GM12878 (cell line): Measurements from ENCODE around the gene ZNF775. TPM values are rescaled to one million over a fixed set of nuclear protein-coding genes. Genes with fewer than 3 reads are reported as not detected.

Experiments
- ATAC-seq: fragments of 200-7000 bp; cut with Tn5 transposase; 3 replicates; pipeline ENCODE4 v1.9.1; 2020; ENCODE audit warnings: mild to moderate bottlenecking, moderate library complexity
- BruUV-seq: library from RNA; stranded (reverse); fragments of 400-500 nt; replicated peaks from 2 replicates; lab custom pipeline; 2021; lab: Mats Ljungman, UMichigan
- CTCF ChIA-PET: fragments of 300-600 bp; sonication (Branson Sonifier 250); formaldehyde crosslinking; extraction: SDS; loops from one replicate; lab custom pipeline; 2021; ENCODE audit warnings: inconsistent platforms; lab: Yijun Ruan, JAX
- POLR2A ChIA-PET: fragments of 350-600 bp; formaldehyde crosslinking; extraction: SDS; loops from one replicate; lab custom pipeline; 2021; ENCODE audit warnings: inconsistent platforms; lab: Charles Lee
- RAD21 ChIA-PET: fragments of 300-600 bp; sonication (Branson Sonifier 250); formaldehyde crosslinking; loops from one replicate; lab custom pipeline; 2023; ENCODE audit warnings: antibody characterized with exemption; ENCODE audit not compliant: unreplicated experiment; lab: Charles Lee
- SMC1A ChIA-PET: fragments of 300-600 bp; sonication (Branson Sonifier 250); formaldehyde crosslinking; loops from one replicate; lab custom pipeline; 2023; ENCODE audit not compliant: unreplicated experiment, uncharacterized antibody; lab: Charles Lee
- DNase-seq: peaks from one replicate; pipeline ENCODE4 v3.0.0-alpha.2; 2011; ENCODE audit warnings: low read depth, low spot score
- FAIRE-seq: peaks from 3 replicates; lab custom pipeline; 2011; peaks lifted over from hg19 to GRCh38; lab: Jason Lieb, UNC
- H2AFZ ChIP-seq: 2 replicates; pipeline ENCODE4 v1.6.0; 2011; ENCODE audit warnings: low read depth, low read length, control low read depth; ENCODE audit not compliant: control insufficient read depth
- H3K27ac ChIP-seq: 2 replicates; pipeline ENCODE4 v1.5.1; 2011; ENCODE audit warnings: control low read depth; ENCODE audit not compliant: control insufficient read depth, insufficient read depth
- H3K27me3 ChIP-seq, 2 experiments: replicated peaks in 1 of 2; 2 replicates each; pipeline versions ENCODE4 v1.6.0 to v1.6.1; 2011; ENCODE audit warnings: low read length in 1 of 2; ENCODE audit not compliant: control insufficient read depth in 2 of 2, insufficient read depth in 2 of 2
- H3K36me3 ChIP-seq, 2 experiments: 2 replicates each; pipeline ENCODE4 v1.5.1; 2011; ENCODE audit warnings: low read length in 1 of 2; ENCODE audit not compliant: control insufficient read depth in 2 of 2, insufficient read depth in 2 of 2
- H3K4me1 ChIP-seq: 2 replicates; pipeline ENCODE4 v1.6.1; 2011; ENCODE audit warnings: mild to moderate bottlenecking, low read length, moderate library complexity, mixed read lengths; ENCODE audit not compliant: control insufficient read depth, insufficient read depth
- H3K4me2 ChIP-seq: 2 replicates; pipeline ENCODE4 v1.6.0; 2011; ENCODE audit warnings: control low read depth; ENCODE audit not compliant: control insufficient read depth, insufficient read depth
- H3K4me3 ChIP-seq: fragments of 200-600 bp; sonication (generic); 2 replicates; pipeline ENCODE4 v1.5.1; 2016
- H3K79me2 ChIP-seq: 2 replicates; pipeline ENCODE4 v1.6.0; 2011; ENCODE audit warnings: low read length; ENCODE audit not compliant: control insufficient read depth, insufficient read depth
- H3K9ac ChIP-seq: 2 replicates; pipeline ENCODE4 v1.8.0; 2011; ENCODE audit warnings: low read length, control low read depth, mixed read lengths; ENCODE audit not compliant: control insufficient read depth, insufficient read depth
- H3K9me3 ChIP-seq: replicated peaks from 3 replicates; pipeline ENCODE4 v1.5.1; 2011; ENCODE audit warnings: mild to moderate bottlenecking, low read length; ENCODE audit not compliant: control insufficient read depth, insufficient read depth
- H4K20me1 ChIP-seq: 2 replicates; pipeline ENCODE4 v1.6.0; 2011; ENCODE audit not compliant: control insufficient read depth, insufficient read depth
- ASH2L ChIP-seq: fragments of 300-600, 200-600 bp; sonication (generic); IDR thresholded peaks from 2 replicates; pipeline ENCODE4 v1.6.1; 2017; ENCODE audit warnings: low read depth, mild to moderate bottlenecking, borderline replicate concordance
- CBX5 ChIP-seq: sonication (generic); IDR thresholded peaks from 2 replicates; pipeline ENCODE4 v1.6.1; 2016; ENCODE audit warnings: low read depth, moderate library complexity, mild to moderate bottlenecking, inconsistent platforms
- CEBPZ ChIP-seq: fragments of 150-350 bp; IDR thresholded peaks from 2 replicates; pipeline ENCODE4 v1.6.1; 2016; ENCODE audit warnings: low read depth, low read length
- ELK1 ChIP-seq: IDR thresholded peaks from 2 replicates; pipeline ENCODE4 v1.6.1; 2012; ENCODE audit warnings: low read depth, low read length, improper control_type of control experiment
- EZH2 ChIP-seq: IDR thresholded peaks from 2 replicates; pipeline ENCODE4 v1.6.1; 2012; ENCODE audit warnings: low read depth, mild to moderate bottlenecking, control low read depth, inconsistent platforms, low read length, borderline replicate concordance; ENCODE audit not compliant: control insufficient read depth
- FOS ChIP-seq: IDR thresholded peaks from 3 replicates; pipeline ENCODE4 v1.6.1; 2011; ENCODE audit warnings: borderline replicate concordance; ENCODE audit not compliant: insufficient read length; ENCODE audit errors: extremely low read depth
- HDGF ChIP-seq: fragments of 450-650 bp; IDR thresholded peaks from 2 replicates; pipeline ENCODE4 v1.6.1; 2016; ENCODE audit warnings: antibody characterized with exemption
- IRF4 ChIP-seq: IDR thresholded peaks from 2 replicates; pipeline ENCODE4 v1.6.1; 2011; ENCODE audit warnings: low read depth, low read length
- NFYB ChIP-seq: IDR thresholded peaks from 2 replicates; pipeline ENCODE4 v1.6.1; 2011; ENCODE audit warnings: low read depth, mild to moderate bottlenecking, low read length, improper control_type of control experiment, moderate library complexity; ENCODE audit not compliant: insufficient read depth
- PAX8 ChIP-seq: fragments of 450-650 bp; IDR thresholded peaks from 2 replicates; pipeline ENCODE4 v1.6.1; 2017; ENCODE audit warnings: mild to moderate bottlenecking, moderate library complexity
- RB1 ChIP-seq: fragments of 450-650 bp; formaldehyde crosslinking; IDR thresholded peaks from 2 replicates; pipeline ENCODE4 v1.6.1; 2017; ENCODE audit warnings: mild to moderate bottlenecking, borderline replicate concordance
- SPI1 ChIP-seq: IDR thresholded peaks from 2 replicates; pipeline ENCODE4 v1.6.1; 2011; ENCODE audit warnings: low read depth, mild to moderate bottlenecking, low read length, moderate library complexity, borderline replicate concordance; ENCODE audit not compliant: insufficient read depth
- STAT1 ChIP-seq: fragments of 450-650 bp; conservative IDR thresholded peaks from 2 replicates; pipeline ENCODE4 v1.6.1; 2014; ENCODE audit warnings: antibody characterized with exemption, mild to moderate bottlenecking
- ZBTB11 ChIP-seq: fragments of 450-650 bp; formaldehyde crosslinking; IDR thresholded peaks from 2 replicates; pipeline ENCODE4 v1.5.0; 2022; ENCODE audit warnings: mild to moderate bottlenecking, missing genetic modification characterization
- ZZZ3 ChIP-seq: IDR thresholded peaks from 2 replicates; pipeline ENCODE4 v1.6.1; 2011; ENCODE audit warnings: low read depth; ENCODE audit not compliant: control insufficient read depth, insufficient read length
- WGBS: methylation state at CpG from one replicate; pipeline ENCODE4 v1.1.6; 2016; ENCODE audit warnings: low lambda C conversion rate; ENCODE audit not compliant: insufficient replicate concordance, insufficient coverage; ENCODE audit errors: missing lambda C conversion rate; 5-methylcytosine and 5-hydroxymethylcytosine counted together
- in situ Hi-C: fragments of 300-500 bp; cut with MboI; formaldehyde crosslinking; loops from 9 replicates; pipeline ENCODE4 v1.14.3; 2018; ENCODE audit warnings: mixed read lengths
- intact Hi-C: fragments of 100-400 bp; cut with micrococcal nuclease; formaldehyde crosslinking; loops from one replicate; pipeline ENCODE4 v1.14.2; 2022; ENCODE audit not compliant: unreplicated experiment
- polyA plus RNA-seq, 11 experiments: library from polyadenylated mRNA; depleted of rRNA in 4 of 11; unstranded in 6 of 11; stranded (reverse) in 5 of 11; fragments of >200 nt; fragmentation: Nextera tagmentation in 4 of 11; fragmentation: Illumina TruSeq in 1 of 11; extraction: Ambion mirVana in 4 of 11; extraction: Trizol in 1 of 11; gene quantifications; 1 replicate in 1 of 11; 2 replicates in 10 of 11; pipeline versions ENCODE4 v1.2.1 to v1.2.3, GENCODE V29; 2011 to 2016; ENCODE audit warnings: inconsistent platforms in 2 of 11, missing spikeins in 2 of 11, low read depth in 1 of 11
- total RNA-seq, 4 experiments: library from RNA; depleted of rRNA in 3 of 4; stranded (reverse); fragments of >200 nt in 3 of 4; fragmentation: Illumina TruSeq in 1 of 4; extraction: Trizol in 1 of 4; gene quantifications; 2 replicates each; pipeline versions ENCODE4 v1.2.1 to v1.2.3, GENCODE V29; 2013 to 2021

Gene ZNF775
- total and polyA plus RNA-seq, 10 of the 15 experiments (the other 5 are each of a cell fraction or from before 2014, with no cell fraction given): 0.05 to 14.3 (median 2.1) TPM

- CTCF ChIA-PET: interaction anchor here (0.9 to 1.0 kb wide), 2 partner anchors 12 to 13 kb away, joined by 3 to 4 read pairs; no protein-coding TSS in a partner anchor
- Histone ChIP-seq H4K20me1 (no peaks in the 10 kb centered on the region), H3K27ac (peak overlapping the region; percentile 100), H3K36me3 (no peaks in the 10 kb centered on the region; a peak in 1 of 4 replicates), H3K79me2 (peaks cover 75% of the 10 kb centered on the region), H3K9ac (peak overlapping the region; percentile 78), H3K4me3 (peak overlapping the region; percentile 74), H3K4me1 (peaks cover 29% of the 10 kb centered on the region), H2AFZ (peak overlapping the region; percentile 48; the same call in 1 of the 2 replicates), H3K4me2 (peak overlapping the region; percentile 84), H3K9me3 (peaks cover 12% of the 10 kb centered on the region; the same call in 2 of the 3 replicates), H3K27me3 (no peaks in the 10 kb centered on the region)
- in situ Hi-C loops (no loop called here), intact Hi-C loops (no loop called here)
- peak; percentile 96 for FAIRE-seq
- WGBS: 0% methylated on average over 8 of the region's 8 CpGs
- peak; percentile 90 for ATAC-seq
- SMC1A ChIA-PET: interaction anchor here (1.0 to 2.0 kb wide), 6 partner anchors 11 to 233 kb away, joined by 3 to 5 read pairs (median 4); no protein-coding TSS in a partner anchor
- BruUV-seq: TSS peak; percentile 95
- POLR2A ChIA-PET: interaction anchor here (0.7 to 1.3 kb wide), 2 partner anchors 30 to 58 kb away, joined by 3 to 4 read pairs; a partner anchor contains a TSS
- RAD21 ChIA-PET: interaction anchor here (3.0 kb wide), 1 partner anchor 14 kb away, joined by 14 read pairs; no protein-coding TSS in a partner anchor
- peak; percentile 97 for DNase-seq
- no peak for TF ChIP-seq CEBPZ
- peak; percentile 97 for TF ChIP-seq SPI1
- peak; percentile 91 for TF ChIP-seq HDGF
- no peak for TF ChIP-seq PAX8
- TF ChIP-seq FOS: no peak
- TF ChIP-seq ZZZ3: no peak
- no peak for TF ChIP-seq EZH2
- 0 out of 2 replicates have a peak, but pooled peaks have one; percentile 26 for TF ChIP-seq NFYB
- peak; percentile 64; the same call in 1 of the 2 replicates for TF ChIP-seq STAT1
- TF ChIP-seq ASH2L: no peak
- TF ChIP-seq IRF4: peak; percentile 99
- TF ChIP-seq ELK1: peak; percentile 40; the same call in 1 of the 2 replicates
- no peak for TF ChIP-seq CBX5
- no peak for TF ChIP-seq ZBTB11 (CRISPR knock-in tag)
- no peak for TF ChIP-seq RB1
Measured at GRCh38 chr7:150435390-150436073, 56.4 kb downstream of the ZNF775 start.
